Esophagus muscularis mucosa (tissue), 4 donors: ENCODE data around the gene KCNJ9.

ENCODE experiments used
- EP300 ChIP-seq: sonication (generic); formaldehyde crosslinking; IDR thresholded peaks from one replicate; pipeline ENCODE4 v1.6.1; 2017; ENCODE audit warnings: antibody characterized with exemption
- POLR2A ChIP-seq: fragments of 450-650 bp; IDR thresholded peaks from one replicate; pipeline ENCODE4 v1.6.1; 2017; ENCODE audit warnings: antibody characterized with exemption, moderate library complexity, mild to moderate bottlenecking, low read depth
- TF ChIP-seq, protein P1 (sequence below), 3 experiments: fragments of 200-600 bp in 2 of 3; fragments of 450-650 bp in 1 of 3; sonication (generic) in 2 of 3; IDR thresholded peaks; one replicate each; pipeline ENCODE4 v1.5.1; 2017 to 2019; ENCODE audit warnings: antibody characterized with exemption in 3 of 3, mild to moderate bottlenecking in 2 of 3, moderate library complexity in 1 of 3

DNA sequence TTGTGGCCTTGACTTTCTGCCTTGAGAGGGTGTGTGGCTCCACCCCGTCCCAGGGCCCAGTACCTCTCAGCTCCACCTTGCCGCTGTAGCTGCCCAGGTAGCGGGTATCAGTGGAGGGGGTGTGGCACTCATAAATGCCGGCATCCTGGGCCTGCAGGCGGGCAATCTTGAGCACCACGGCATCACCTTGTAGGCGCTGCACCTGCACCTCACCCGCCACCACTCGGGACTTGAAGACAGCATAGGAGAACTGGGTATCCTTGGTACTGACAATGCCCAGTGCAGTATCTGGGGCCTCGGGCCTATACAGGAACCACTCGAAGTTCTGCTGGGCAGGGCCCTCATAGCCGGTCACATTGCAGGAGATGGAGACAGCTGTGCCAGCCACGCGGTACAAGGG is 13.5 kb downstream of the KCNJ9 start:
- TF ChIP-seq, protein P1, sequence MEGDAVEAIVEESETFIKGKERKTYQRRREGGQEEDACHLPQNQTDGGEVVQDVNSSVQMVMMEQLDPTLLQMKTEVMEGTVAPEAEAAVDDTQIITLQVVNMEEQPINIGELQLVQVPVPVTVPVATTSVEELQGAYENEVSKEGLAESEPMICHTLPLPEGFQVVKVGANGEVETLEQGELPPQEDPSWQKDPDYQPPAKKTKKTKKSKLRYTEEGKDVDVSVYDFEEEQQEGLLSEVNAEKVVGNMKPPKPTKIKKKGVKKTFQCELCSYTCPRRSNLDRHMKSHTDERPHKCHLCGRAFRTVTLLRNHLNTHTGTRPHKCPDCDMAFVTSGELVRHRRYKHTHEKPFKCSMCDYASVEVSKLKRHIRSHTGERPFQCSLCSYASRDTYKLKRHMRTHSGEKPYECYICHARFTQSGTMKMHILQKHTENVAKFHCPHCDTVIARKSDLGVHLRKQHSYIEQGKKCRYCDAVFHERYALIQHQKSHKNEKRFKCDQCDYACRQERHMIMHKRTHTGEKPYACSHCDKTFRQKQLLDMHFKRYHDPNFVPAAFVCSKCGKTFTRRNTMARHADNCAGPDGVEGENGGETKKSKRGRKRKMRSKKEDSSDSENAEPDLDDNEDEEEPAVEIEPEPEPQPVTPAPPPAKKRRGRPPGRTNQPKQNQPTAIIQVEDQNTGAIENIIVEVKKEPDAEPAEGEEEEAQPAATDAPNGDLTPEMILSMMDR (IDR thresholded peaks at IDR 0.05) = no peak
- TF ChIP-seq POLR2A = no peak
- TF ChIP-seq EP300 = no peak
